ENCODE results near the gene ARHGAP21.

Gene ARHGAP21

DNA sequence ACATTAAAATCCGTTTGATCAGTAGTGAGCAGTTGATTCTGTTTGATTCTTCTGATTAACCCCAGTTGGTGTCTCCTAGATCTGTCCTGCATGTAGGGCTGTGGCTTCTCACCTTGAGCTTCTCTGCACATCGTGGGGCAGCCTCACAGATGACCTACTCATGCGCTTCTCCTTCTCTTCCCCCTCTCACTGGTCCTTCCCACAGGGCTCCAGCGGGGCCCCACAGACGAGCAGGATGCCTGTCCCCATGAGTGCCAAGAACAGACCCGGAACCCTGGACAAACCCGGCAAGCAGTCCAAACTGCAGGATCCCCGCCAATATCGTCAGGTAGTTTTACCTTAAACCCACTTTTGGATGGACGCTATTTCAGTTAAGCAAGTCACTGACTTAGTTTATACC, 178.9 kb downstream of the ARHGAP21 start:
- TF ChIP-seq, protein P1, sequence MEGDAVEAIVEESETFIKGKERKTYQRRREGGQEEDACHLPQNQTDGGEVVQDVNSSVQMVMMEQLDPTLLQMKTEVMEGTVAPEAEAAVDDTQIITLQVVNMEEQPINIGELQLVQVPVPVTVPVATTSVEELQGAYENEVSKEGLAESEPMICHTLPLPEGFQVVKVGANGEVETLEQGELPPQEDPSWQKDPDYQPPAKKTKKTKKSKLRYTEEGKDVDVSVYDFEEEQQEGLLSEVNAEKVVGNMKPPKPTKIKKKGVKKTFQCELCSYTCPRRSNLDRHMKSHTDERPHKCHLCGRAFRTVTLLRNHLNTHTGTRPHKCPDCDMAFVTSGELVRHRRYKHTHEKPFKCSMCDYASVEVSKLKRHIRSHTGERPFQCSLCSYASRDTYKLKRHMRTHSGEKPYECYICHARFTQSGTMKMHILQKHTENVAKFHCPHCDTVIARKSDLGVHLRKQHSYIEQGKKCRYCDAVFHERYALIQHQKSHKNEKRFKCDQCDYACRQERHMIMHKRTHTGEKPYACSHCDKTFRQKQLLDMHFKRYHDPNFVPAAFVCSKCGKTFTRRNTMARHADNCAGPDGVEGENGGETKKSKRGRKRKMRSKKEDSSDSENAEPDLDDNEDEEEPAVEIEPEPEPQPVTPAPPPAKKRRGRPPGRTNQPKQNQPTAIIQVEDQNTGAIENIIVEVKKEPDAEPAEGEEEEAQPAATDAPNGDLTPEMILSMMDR (IDR thresholded peaks at IDR 0.05; ENCODE audit: low read depth, low read length): no peak
- in situ Hi-C loops (cut with HindIII; ENCODE audit: low sequenced_read_pairs): no loop called here
- no peak overlapping the region for H3K4me3 ChIP-seq (ENCODE audit: low read depth, low read length)
- no peak for DNase-seq (ENCODE audit: low read depth, low spot score)

DNA sequence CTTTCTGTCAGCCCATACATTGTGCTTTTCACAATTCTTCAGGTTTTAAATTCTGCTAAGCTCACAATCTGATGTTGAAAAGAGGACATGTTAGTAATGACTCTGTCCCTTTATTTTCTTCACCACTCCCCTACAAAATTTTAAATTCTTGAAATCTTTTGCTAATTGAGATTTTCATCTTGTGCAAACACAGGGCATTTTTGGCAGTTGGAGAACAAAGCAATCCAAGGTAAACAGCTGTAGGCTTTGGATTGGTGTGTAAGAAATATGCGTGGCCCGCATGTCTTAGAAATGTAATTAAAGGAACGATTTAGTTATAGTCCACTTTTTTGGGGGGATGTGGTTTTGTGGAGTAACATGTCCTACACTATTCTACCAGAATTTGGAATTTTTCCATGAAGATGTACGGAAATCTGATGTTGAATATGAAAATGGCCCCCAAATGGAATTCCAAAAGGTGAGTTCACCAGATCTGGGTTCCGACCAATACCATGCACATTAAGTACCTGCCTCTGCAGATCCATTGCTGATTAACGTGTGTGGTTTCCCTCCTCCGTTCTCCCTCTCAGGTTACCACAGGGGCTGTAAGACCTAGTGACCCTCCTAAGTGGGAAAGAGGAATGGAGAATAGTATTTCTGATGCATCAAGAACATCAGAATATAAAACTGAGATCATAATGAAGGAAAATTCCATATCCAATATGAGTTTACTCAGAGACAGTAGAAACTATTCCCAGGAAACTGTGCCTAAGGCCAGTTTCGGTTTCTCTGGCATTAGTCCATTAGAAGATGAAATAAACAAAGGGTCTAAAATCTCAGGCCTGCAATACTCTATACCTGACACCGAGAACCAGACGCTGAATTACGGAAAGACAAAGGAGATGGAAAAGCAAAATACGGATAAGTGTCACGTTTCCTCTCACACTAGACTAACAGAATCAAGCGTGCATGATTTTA, 181.1 kb downstream of the ARHGAP21 start:
- H3K4me3 ChIP-seq (ENCODE audit: low read depth, low read length): no peak overlapping the region
- DNase-seq (ENCODE audit: low read depth, low spot score): no peak
- TF ChIP-seq, protein P1 (IDR thresholded peaks at IDR 0.05; ENCODE audit: low read depth, low read length): no peak
- in situ Hi-C loops (cut with HindIII; ENCODE audit: low sequenced_read_pairs): no loop called here

DNA sequence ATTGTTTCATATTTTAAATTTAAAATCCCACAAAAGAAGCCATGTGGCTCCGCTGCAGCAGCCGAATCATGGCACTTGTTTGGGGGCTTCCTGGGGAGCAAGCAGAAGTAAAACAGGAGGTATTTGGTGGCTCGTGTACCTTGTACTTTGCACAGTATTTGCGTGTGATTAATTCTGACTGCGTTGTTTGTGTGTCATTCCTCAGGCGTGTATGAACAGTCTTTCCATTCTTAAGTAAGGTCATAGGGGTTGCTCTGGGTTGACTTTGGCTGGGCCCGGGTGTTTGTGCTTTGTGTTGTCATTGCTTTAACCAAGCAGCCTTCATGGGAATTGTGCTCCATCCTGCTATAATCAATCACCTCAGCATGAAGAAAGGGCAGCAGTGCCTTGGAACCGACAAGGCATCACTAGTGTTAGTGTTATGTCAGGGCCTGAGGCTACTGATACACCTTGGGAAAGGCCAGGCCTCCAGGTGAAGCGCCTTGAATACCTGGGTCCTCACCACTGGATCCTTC, 182.4 kb downstream of the ARHGAP21 start:
- DNase-seq (ENCODE audit: low read depth, low spot score): no peak
- H3K4me3 ChIP-seq (ENCODE audit: low read depth, low read length): no peak overlapping the region
- in situ Hi-C loops (cut with HindIII; ENCODE audit: low sequenced_read_pairs): no loop called here
- TF ChIP-seq, protein P1 (IDR thresholded peaks at IDR 0.05; ENCODE audit: low read depth, low read length): no peak

- in situ Hi-C loops (cut with HindIII; ENCODE audit: low sequenced_read_pairs): no loop called here
- H3K4me3 ChIP-seq (ENCODE audit: low read depth, low read length): no peak overlapping the region
- TF ChIP-seq, protein P1 (IDR thresholded peaks at IDR 0.05; ENCODE audit: low read depth, low read length): no peak
- no peak for DNase-seq (ENCODE audit: low read depth, low spot score)
Observed at GRCh38 chr10:24536636-24537035, 187.1 kb downstream of the ARHGAP21 start.

GRCh38 chr10:24533981-24534380, 189.7 kb downstream of the ARHGAP21 start:
- in situ Hi-C loops (cut with HindIII; ENCODE audit: low sequenced_read_pairs): no loop called here
- no peak for DNase-seq (ENCODE audit: low read depth, low spot score)
- H3K4me3 ChIP-seq (ENCODE audit: low read depth, low read length): no peak overlapping the region
- TF ChIP-seq, protein P1 (IDR thresholded peaks at IDR 0.05; ENCODE audit: low read depth, low read length): no peak

Measured in astrocyte of the spinal cord (primary cell).